NCI-H2029 (cell line): ENCODE data around the gene A1BG.

Experiments used
- DNase-seq: peaks from one replicate; lab custom pipeline; 2025; lab: John Stamatoyannopoulos, UW

The A1BG gene

GRCh38 chr19:58352760-58353671 is at the start of gene A1BG:
Gene A1BG (minus strand): TSS chr19:58353492. CDS start chr19:58353437, 55 bp downstream.
- no peak for DNase-seq

DNA sequence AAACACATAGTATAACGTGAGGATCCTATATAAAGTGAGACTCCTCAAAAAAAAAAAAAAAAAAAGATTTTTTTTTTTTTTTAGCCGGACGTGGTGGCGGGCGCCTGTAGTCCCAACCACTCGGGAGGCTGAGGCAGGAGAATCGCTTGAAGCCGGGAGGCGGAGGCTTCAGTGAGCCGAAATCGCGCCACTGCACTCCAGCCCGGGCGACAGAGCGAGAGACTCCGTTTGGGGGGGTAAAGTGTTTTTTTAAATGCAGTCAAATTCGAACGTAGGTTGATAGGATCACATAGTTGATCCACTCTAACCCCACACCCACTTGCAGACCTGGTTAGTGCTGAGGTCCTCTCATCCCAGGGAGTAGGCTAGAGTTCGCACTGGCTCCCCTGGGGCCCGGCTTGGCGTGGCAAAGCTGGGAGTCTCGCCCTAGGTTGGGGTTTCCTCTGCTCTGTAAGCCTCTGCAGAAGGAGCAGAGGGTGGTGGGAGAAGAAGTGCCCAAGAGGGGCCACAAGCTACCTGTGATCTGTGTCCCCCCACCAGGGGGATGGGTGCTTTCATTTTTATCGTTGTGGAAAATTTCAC is 48.6 kb upstream of the A1BG start:
- no peak for DNase-seq

GRCh38 chr19:58400916-58401839 is 47.9 kb upstream of the A1BG start:
- peak; percentile 99 for DNase-seq

- no peak for DNase-seq
These were observed 47.1 kb upstream of the A1BG start for GRCh38 chr19:58400316-58400915.

GRCh38 chr19:58399903-58400302 is 46.6 kb upstream of the A1BG start:
- DNase-seq = no peak

- no peak for DNase-seq
These were observed 45.3 kb upstream of the A1BG start for GRCh38 chr19:58398545-58398944.

- no peak for DNase-seq
These were observed 44.8 kb upstream of the A1BG start for GRCh38 chr19:58398087-58398486.

DNA sequence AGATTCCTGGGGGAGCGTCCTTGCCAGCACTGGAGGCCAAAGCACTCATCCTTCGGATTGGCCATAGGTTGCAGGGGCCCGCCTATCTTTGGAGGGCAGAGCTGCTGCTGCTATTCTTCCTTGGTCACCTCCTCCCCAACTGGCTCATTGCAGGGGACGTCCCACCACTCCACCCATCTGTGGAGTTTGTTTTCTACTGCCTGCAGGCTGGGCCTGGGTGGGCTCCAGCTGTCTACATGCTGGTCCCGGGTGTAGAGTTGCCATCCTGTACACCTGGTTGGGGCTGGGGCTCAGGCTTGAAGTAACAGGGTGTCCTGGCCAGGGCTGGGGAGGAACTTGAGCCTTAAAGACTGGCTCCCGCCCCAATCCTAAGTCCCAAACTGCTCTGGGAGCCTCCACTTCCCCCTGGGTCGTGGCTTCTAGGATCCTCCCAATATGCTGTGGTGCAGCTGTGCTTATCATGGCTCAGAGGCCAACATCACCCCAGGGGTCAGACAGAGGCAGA is 44.3 kb upstream of the A1BG start:
- no peak for DNase-seq

- DNase-seq = no peak
These were observed 43.6 kb upstream of the A1BG start for GRCh38 chr19:58396691-58397532.

DNA sequence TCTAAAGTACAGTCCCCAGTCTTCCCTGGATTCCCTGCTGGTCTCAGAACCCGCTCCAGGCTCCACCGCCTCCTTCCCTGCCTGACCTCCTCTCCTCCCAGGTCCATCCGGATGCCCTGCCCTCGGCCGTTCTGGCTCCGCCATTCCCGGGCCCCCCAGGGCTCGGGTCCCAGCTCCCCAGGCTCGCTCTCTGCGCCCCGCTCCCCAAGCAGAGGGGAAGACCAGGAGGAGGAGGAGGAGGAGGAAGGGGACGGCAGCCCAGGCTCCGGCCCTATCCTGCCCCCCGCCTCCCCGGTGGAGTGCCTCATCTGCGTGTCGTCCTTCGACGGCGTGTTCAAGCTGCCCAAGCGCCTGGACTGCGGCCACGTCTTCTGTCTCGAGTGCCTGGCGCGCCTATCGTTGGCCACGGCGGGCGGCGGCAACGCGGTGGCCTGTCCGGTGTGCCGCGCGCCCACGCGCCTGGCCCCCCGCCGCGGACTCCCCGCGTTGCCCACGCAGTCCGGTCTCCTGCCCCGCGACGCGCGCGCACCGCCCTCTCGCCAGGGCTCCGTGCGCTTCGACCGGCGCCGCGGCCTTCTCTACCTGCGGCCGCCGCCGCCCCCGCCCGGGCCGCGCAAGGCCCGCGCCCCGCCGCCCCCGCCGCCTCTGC is 42.8 kb upstream of the A1BG start:
- DNase-seq = no peak

GRCh38 chr19:58395220-58395978 is 42.1 kb upstream of the A1BG start, which contains the start of gene RNF225:
Gene RNF225 (plus strand): TSS chr19:58395656. CDS start chr19:58396090, 434 bp downstream.
- no peak for DNase-seq

- no peak for DNase-seq
These were observed 41.5 kb upstream of the A1BG start for GRCh38 chr19:58394821-58395219.

GRCh38 chr19:58393725-58394033 is 40.4 kb upstream of the A1BG start:
- no peak for DNase-seq

DNA sequence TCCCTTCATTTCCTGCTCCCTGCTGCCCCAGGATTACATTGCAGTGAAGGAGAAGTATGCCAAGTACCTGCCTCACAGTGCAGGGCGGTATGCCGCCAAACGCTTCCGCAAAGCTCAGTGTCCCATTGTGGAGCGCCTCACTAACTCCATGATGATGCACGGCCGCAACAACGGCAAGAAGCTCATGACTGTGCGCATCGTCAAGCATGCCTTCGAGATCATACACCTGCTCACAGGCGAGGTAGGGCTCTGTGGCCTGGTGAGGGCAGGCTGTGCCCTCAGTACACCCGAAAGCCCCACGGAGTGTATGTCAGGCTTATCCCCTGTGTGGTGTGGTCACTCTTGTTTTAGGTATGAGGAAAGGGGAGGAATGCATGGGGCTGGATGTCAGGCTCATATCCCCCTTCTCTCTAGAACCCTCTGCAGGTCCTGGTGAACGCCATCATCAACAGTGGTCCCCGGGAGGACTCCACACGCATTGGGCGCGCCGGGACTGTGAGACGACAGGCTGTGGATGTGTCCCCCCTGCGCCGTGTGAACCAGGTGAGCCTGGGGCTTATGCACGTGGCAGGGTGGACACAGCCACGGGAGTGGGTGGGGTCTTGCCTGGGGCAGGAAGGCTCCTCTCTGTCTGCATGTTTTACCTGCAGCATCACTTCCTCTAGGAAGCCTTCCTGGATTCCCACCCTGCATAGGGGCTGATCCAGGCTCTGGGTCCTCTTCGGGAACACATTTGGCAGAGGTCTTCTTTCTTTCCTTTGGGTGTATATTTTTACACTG is 39.8 kb upstream of the A1BG start:
- DNase-seq = no peak

DNA sequence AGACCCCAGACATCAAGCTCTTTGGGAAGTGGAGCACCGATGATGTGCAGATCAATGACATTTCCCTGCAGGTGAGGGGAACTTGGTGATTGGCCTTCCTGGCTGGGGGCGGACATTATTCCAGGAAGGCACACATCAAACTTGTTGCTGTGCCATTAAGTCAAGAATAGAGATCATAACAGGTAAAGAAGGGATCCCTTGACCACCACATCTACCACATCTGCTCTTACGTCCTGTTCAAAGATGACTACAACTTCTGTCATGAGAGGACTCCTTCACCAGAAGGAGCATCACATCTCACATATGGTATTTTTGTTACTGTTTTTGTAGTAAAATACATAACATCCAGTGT is 34.9 kb upstream of the A1BG start:
- DNase-seq = no peak

DNA sequence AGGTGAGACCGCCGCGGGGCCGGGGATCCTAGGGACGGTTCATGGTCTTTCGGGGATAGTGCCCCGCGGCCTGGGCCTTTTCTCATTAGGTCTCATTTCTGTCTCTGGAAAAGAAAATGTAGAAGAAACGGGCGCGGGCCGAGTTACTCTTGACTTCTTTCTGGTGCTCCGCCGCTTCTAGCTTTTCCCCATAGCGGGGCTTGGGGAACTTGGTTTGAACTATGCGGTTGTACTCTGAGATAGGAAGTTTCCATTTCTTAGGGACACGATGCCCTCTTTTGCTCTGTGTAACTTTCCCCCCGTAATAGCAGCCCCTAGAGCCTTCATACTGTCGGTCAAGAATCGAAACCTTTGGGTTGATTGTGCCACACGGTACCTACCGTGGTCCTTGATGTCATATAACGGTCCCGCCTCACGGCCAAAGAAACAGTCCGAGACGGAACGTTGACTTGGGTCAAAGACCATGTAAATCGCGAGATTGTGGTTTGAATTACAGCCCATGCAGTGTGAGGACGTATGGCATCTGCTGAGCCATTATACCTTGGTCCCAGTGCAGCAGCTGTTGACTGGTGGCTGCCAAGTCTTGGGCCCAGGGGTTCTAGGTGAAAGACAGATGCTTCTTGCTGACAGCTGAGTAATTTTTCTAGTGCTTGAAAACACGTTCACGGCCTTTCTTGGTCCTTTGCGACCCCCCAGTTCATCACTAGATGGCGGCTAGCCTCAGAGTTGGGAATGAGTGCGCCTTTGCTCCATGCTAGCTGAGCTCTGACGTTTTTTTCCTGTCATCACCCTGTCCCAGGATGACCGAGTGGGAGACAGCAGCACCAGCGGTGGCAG is 34.3 kb upstream of the A1BG start:
- no peak for DNase-seq

DNA sequence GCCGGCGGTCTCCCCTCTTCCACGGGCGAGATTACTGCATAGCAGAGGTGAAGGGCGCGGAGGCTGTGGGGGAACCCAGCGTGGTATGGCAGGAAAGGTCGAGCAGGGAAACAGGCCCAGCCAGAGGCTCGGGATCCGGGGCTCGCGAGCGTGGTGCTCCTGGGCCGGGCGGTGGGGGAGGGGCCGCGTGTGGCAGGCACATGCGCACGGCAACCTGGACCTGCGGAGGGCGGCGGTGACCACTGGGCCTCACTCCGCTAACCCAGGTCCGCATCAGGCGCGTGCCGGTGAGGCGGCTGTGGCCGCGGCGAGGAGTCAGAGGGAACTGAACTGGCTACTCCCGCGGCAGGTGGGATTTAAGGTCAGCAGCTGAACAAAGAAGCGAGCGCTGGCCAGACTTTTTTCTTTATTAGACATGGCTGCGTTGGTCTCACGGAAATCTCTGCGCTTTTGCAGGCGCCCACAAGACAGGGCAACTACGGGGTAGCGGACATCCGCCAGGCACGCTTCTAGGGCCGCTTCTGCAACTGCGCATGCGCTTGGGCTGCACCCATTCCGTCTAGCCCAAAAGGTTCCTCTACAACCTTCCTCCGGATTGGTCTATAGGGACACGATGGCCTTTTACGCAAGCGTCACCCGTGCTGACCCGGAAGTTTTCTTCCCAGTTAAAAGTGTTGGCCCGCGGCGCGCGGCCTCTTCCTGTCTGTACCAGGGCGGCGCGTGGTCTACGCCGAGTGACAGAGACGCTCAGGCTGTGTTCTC is 33.5 kb upstream of the A1BG start, which contains the start of gene RPS5:
RPS5 (plus strand) TSS at position 694 of the 762 bp plus-strand sequence. CDS start 869 bp downstream, outside the sequence.
- DNase-seq = peak; percentile 97
